Spleen (tissue), 7 donors: ENCODE results near the gene TMEM116.
"Not testable (repeated sequence)": the region's sequence is repeated elsewhere in the genome, so short reads cannot be mapped to it uniquely, and the experiment has no call there.

Source experiments
- POLR2AphosphoS5 ChIP-seq, 3 donors: sonication (generic); formaldehyde crosslinking; IDR thresholded peaks; one replicate each; pipeline ENCODE4 v1.5.1; 2017; ENCODE audit warnings: antibody characterized with exemption in 3 of 3
- TF ChIP-seq, protein P1 (sequence below), 11 experiments: fragments of 200-600 bp in 7 of 11; fragments of 450-650 bp in 4 of 11; sonication (generic) in 4 of 11; IDR thresholded peaks in 8 of 11; conservative IDR thresholded peaks in 3 of 11; 1 replicate in 7 of 11; 2 replicates in 4 of 11; pipeline versions ENCODE4 v1.4.0 to v1.8.0; 2016 to 2021; ENCODE audit warnings: antibody characterized with exemption in 11 of 11, inconsistent platforms in 4 of 11, mild to moderate bottlenecking in 1 of 11
- donor health status: DM: no; HTN: no; CAD: no; lungs with moderate emphysema.
- donor health status: DM: no; HTN: no; CAD: no.
- donor health status: DM: no; HTN: no; CAD: no.

DNA sequence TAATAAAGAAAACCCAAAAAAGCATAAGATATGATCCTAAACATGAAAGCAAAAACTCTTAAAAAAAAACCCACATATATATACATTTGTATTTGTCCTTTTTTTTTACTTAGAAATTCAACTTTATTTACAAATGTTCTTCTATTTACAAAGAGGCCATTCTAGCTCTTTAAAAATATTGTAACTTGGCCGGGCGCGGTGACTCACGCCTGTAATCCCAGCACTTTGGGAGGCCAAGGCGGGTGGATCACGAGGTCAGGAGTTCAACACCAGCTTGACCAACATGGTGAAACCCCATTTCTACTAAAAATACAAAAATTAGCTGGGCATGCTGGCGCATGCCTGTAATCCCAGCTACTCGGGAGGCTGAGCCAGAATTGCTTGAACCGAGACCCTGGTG is 13.8 kb downstream of the TMEM116 start:
- TF ChIP-seq, protein P1, sequence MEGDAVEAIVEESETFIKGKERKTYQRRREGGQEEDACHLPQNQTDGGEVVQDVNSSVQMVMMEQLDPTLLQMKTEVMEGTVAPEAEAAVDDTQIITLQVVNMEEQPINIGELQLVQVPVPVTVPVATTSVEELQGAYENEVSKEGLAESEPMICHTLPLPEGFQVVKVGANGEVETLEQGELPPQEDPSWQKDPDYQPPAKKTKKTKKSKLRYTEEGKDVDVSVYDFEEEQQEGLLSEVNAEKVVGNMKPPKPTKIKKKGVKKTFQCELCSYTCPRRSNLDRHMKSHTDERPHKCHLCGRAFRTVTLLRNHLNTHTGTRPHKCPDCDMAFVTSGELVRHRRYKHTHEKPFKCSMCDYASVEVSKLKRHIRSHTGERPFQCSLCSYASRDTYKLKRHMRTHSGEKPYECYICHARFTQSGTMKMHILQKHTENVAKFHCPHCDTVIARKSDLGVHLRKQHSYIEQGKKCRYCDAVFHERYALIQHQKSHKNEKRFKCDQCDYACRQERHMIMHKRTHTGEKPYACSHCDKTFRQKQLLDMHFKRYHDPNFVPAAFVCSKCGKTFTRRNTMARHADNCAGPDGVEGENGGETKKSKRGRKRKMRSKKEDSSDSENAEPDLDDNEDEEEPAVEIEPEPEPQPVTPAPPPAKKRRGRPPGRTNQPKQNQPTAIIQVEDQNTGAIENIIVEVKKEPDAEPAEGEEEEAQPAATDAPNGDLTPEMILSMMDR (IDR thresholded peaks at IDR 0.05 in 8 of 11, conservative IDR thresholded peaks at IDR 0.05 in 3 of 11) = not testable (repeated sequence)
- not testable (repeated sequence) for TF ChIP-seq POLR2AphosphoS5 (IDR thresholded peaks at IDR 0.05)
